Esophagus squamous epithelium (tissue), 5 donors: ENCODE data around the gene TCF3. TPM values are rescaled to one million over a fixed set of nuclear protein-coding genes. Genes with fewer than 3 reads are reported as not detected.
A peak's percentile ranks its signal among the peaks of the same experiment; 100 is the strongest.

Experiments used
- DNase-seq: peaks from one replicate; lab custom pipeline; 2025; lab: John Stamatoyannopoulos, UW
- H3K27ac ChIP-seq, 4 donors: fragments of 200-600 bp; sonication (generic); one replicate each; pipeline ENCODE4 v1.5.1; 2016 to 2019; ENCODE audit warnings: mild to moderate bottlenecking in 1 of 4
- H3K27me3 ChIP-seq, 4 donors: fragments of 200-600 bp; sonication (generic); 1 replicate in 3 of 4; 2 replicates in 1 of 4; pipeline versions ENCODE4 v1.5.1 to v1.6.0; 2017 to 2021; ENCODE audit warnings: antibody characterized with exemption in 1 of 4
- H3K36me3 ChIP-seq, 3 donors: fragments of 200-600 bp; sonication (generic); one replicate each; pipeline ENCODE4 v1.5.1; 2016 to 2019
- H3K4me1 ChIP-seq, 3 donors: fragments of 200-600 bp; sonication (generic); one replicate each; pipeline ENCODE4 v1.5.1; 2017 to 2019
- H3K4me3 ChIP-seq, 4 donors: fragments of 200-600 bp; sonication (generic); 1 replicate in 3 of 4; 2 replicates in 1 of 4; pipeline ENCODE4 v1.5.1; 2016 to 2019; ENCODE audit warnings: mild to moderate bottlenecking in 2 of 4, moderate library complexity in 1 of 4
- H3K9me3 ChIP-seq, 3 donors: fragments of 200-600 bp; sonication (generic); one replicate each; pipeline ENCODE4 v1.5.1; 2016 to 2019
- CTCF ChIP-seq, 6 experiments: fragments of 450-650 bp in 4 of 6; fragments of 200-600 bp in 2 of 6; sonication (generic) in 2 of 6; IDR thresholded peaks; one replicate each; pipeline ENCODE4 v1.5.1; 2016 to 2019; ENCODE audit warnings: antibody characterized with exemption in 6 of 6, mild to moderate bottlenecking in 4 of 6, moderate library complexity in 4 of 6
- POLR2A ChIP-seq, 4 donors: fragments of 450-650 bp; IDR thresholded peaks; one replicate each; pipeline ENCODE4 v1.6.1; 2017; ENCODE audit warnings: antibody characterized with exemption in 4 of 4, mild to moderate bottlenecking in 4 of 4, moderate library complexity in 3 of 4
- WGBS, 2 donors: methylation state at CpG; one replicate each; pipeline ENCODE4 v1.1.5; 2018; 5-methylcytosine and 5-hydroxymethylcytosine counted together
- intact Hi-C: fragments of 100-400 bp; cut with DNase I; formaldehyde crosslinking; loops from one replicate; pipeline ENCODE4 v1.15.0; 2022
- total RNA-seq, 4 donors: library from RNA; depleted of rRNA; stranded (reverse); fragments of >200 nt; gene quantifications; one replicate each; pipeline ENCODE4 v1.1.0, GENCODE V29; 2016
- donor health status: DM: yes; HTN: yes; CAD: no.

Gene TCF3
- total RNA-seq, 4 donors from 2014 or later, result 29.9 to 66.0 (median 47.9) TPM

GRCh38 chr19:1599460-1599846, 53.0 kb downstream of the TCF3 start:
- H3K4me1 ChIP-seq, result peaks cover 15 to 33% (median 21%) of the 10 kb centered on the region in 3 donors
- no peaks in the 10 kb centered on the region for H3K27me3 ChIP-seq
- no peak for TF ChIP-seq CTCF (IDR thresholded peaks at IDR 0.05)
- TF ChIP-seq POLR2A (IDR thresholded peaks at IDR 0.05), result no peak
- no peaks in the 10 kb centered on the region for H3K9me3 ChIP-seq
- no peak for DNase-seq
- no peak overlapping the region for H3K4me3 ChIP-seq
- 87 to 89% methylated on average over 3 to 5 of the region's 15 CpGs for WGBS, 2 donors
- intact Hi-C loops, result no loop called here
- H3K27ac ChIP-seq, result no peak overlapping the region
- peaks cover 22 to 75% (median 27%) of the 10 kb centered on the region in 3 donors for H3K36me3 ChIP-seq

GRCh38 chr19:1598777-1599459, 53.5 kb downstream of the TCF3 start:
- H3K9me3 ChIP-seq, result no peaks in the 10 kb centered on the region
- no peak for TF ChIP-seq POLR2A (IDR thresholded peaks at IDR 0.05)
- no peak for TF ChIP-seq CTCF (IDR thresholded peaks at IDR 0.05)
- H3K36me3 ChIP-seq, result peaks cover 22 to 75% (median 27%) of the 10 kb centered on the region in 3 donors
- H3K4me3 ChIP-seq, result no peak overlapping the region
- peaks cover 10 to 28% (median 16%) of the 10 kb centered on the region in 3 donors for H3K4me1 ChIP-seq
- DNase-seq, result no peak
- intact Hi-C loops, result no loop called here
- no peaks in the 10 kb centered on the region for H3K27me3 ChIP-seq
- no peak overlapping the region for H3K27ac ChIP-seq
- WGBS, 2 donors, result 83 to 87% methylated on average over 5 to 13 of the region's 20 CpGs

GRCh38 chr19:1593501-1593772, 59.0 kb downstream of the TCF3 start:
- DNase-seq, result no peak
- no peak for TF ChIP-seq POLR2A (IDR thresholded peaks at IDR 0.05)
- no peak for TF ChIP-seq CTCF (IDR thresholded peaks at IDR 0.05)

GRCh38 chr19:1592755-1593500, 59.5 kb downstream of the TCF3 start, which contains the start of gene MBD3:
Gene MBD3, minus strand, starts transcription at chr19:1592865. Its CDS starts 234 bp downstream, at chr19:1592631.
- TF ChIP-seq POLR2A (IDR thresholded peaks at IDR 0.05) (peak in 2 of 4 donors; percentile 48 to 64), CTCF (IDR thresholded peaks at IDR 0.05) (peak in 4 of 6 experiments; percentile 19 to 35 (median 26))
- intact Hi-C loops, result no loop called here

More at GRCh38 chr19:1593501-1593772, 59.0 kb downstream of the TCF3 start:
- peaks cover 25 to 47% (median 29%) of the 10 kb centered on the region in 3 donors for H3K4me1 ChIP-seq
- intact Hi-C loops, result no loop called here
- H3K27me3 ChIP-seq, result no peaks in the 10 kb centered on the region
- H3K4me3 ChIP-seq, result peak overlapping the region; percentile 44 to 97 (median 92)
- no CpG with 5 or more reads among the region's 10 CpGs for WGBS, 2 donors
- H3K36me3 ChIP-seq, result peaks cover 9 to 38% (median 15%) of the 10 kb centered on the region in 3 donors
- H3K27ac ChIP-seq, result peak overlapping the region in 3 of 4 donors; percentile 84 to 100 (median 99)
- H3K9me3 ChIP-seq, result no peaks in the 10 kb centered on the region

More at GRCh38 chr19:1592755-1593500, 59.5 kb downstream of the TCF3 start, which contains the start of gene MBD3:
- H3K27me3 ChIP-seq, result no peaks in the 10 kb centered on the region
- H3K4me3 ChIP-seq, result peak within 1 kb of the TSS; percentile 90 to 97 (median 92)
- peak within 1 kb of the TSS; percentile 95 to 100 (median 98) for H3K27ac ChIP-seq
- H3K9me3 ChIP-seq, result no peaks in the 10 kb centered on the region
- peaks cover 7 to 32% (median 10%) of the 10 kb centered on the region in 3 donors for H3K36me3 ChIP-seq
- peaks cover 25 to 52% (median 29%) of the 10 kb centered on the region in 3 donors for H3K4me1 ChIP-seq
- DNase-seq, result peak; percentile 49
- 0 to 1% methylated on average over 17 to 18 of the region's 68 CpGs for WGBS, 2 donors
